RWPE2 (cell line): ENCODE results near the gene SHLD3.

Experiments used
- ATAC-seq: fragments of 200-7000 bp; cut with Tn5 transposase; 3 replicates; pipeline ENCODE4 v1.9.1; 2021; ENCODE audit warnings: low read depth
- DNase-seq: peaks from one replicate; pipeline ENCODE4 v3.0.0-alpha.2; 2020; ENCODE audit warnings: low spot score
- H3K27ac ChIP-seq: fragments of 450-650 bp; 2 replicates; pipeline ENCODE4 v1.5.1; 2017; ENCODE audit warnings: mild to moderate bottlenecking; ENCODE audit not compliant: poor library complexity, severe bottlenecking
- H3K27me3 ChIP-seq: fragments of 250-450 bp; sonication (Bioruptor Pico); 2 replicates; pipeline ENCODE4 v1.5.1; 2021; ENCODE audit warnings: mild to moderate bottlenecking, moderate library complexity; ENCODE audit not compliant: insufficient read depth, poor library complexity, severe bottlenecking
- H3K36me3 ChIP-seq: fragments of 250-450 bp; sonication (Bioruptor Pico); 2 replicates; pipeline ENCODE4 v1.5.1; 2020; ENCODE audit warnings: low read depth, mild to moderate bottlenecking, moderate library complexity
- H3K4me1 ChIP-seq: fragments of 250-450 bp; sonication (Bioruptor Pico); 2 replicates; pipeline ENCODE4 v1.5.1; 2021; ENCODE audit warnings: mild to moderate bottlenecking, moderate library complexity; ENCODE audit not compliant: insufficient read depth, poor library complexity, severe bottlenecking
- H3K4me3 ChIP-seq: fragments of 250-450 bp; sonication (Bioruptor Pico); 2 replicates; pipeline ENCODE4 v1.5.1; 2021; ENCODE audit warnings: mild to moderate bottlenecking, moderate library complexity; ENCODE audit not compliant: severe bottlenecking
- H3K9me3 ChIP-seq: fragments of 250-450 bp; sonication (Bioruptor Pico); 2 replicates; pipeline ENCODE4 v1.5.1; 2021; ENCODE audit warnings: mild to moderate bottlenecking, moderate library complexity; ENCODE audit not compliant: severe bottlenecking
- CTCF ChIP-seq: fragments of 450-650 bp; IDR thresholded peaks from one replicate; pipeline ENCODE4 v1.5.1; 2017; ENCODE audit warnings: mild to moderate bottlenecking, moderate library complexity; ENCODE audit not compliant: poor library complexity, severe bottlenecking

Gene SHLD3

GRCh38 chr5:65625743-65626142 is 916 bp downstream of the SHLD3 start:
- peak overlapping the region; percentile 69 for H3K4me3 ChIP-seq
- peaks cover 17% of the 10 kb centered on the region for H3K4me1 ChIP-seq
- H3K27ac ChIP-seq: peak overlapping the region; percentile 60
- no peak for TF ChIP-seq CTCF
- H3K27me3 ChIP-seq: no peaks in the 10 kb centered on the region
- no peaks in the 10 kb centered on the region for H3K9me3 ChIP-seq
- DNase-seq (no peak), ATAC-seq (no peak)
- peaks cover 25% of the 10 kb centered on the region for H3K36me3 ChIP-seq

- ATAC-seq: no peak
- no peak overlapping the region for H3K27ac ChIP-seq
- no peaks in the 10 kb centered on the region for H3K27me3 ChIP-seq
- peaks cover 40% of the 10 kb centered on the region for H3K36me3 ChIP-seq
- DNase-seq: no peak
- no peaks in the 10 kb centered on the region for H3K9me3 ChIP-seq
- no peak overlapping the region for H3K4me3 ChIP-seq
- TF ChIP-seq CTCF: no peak
- H3K4me1 ChIP-seq: peaks cover 3% of the 10 kb centered on the region
Measured at GRCh38 chr5:65630981-65631380, 6.2 kb downstream of the SHLD3 start.

- Histone ChIP-seq H3K27ac (no peak overlapping the region), H3K27me3 (no peaks in the 10 kb centered on the region), H3K9me3 (no peaks in the 10 kb centered on the region), H3K4me3 (no peak overlapping the region), H3K36me3 (peaks cover 60% of the 10 kb centered on the region), H3K4me1 (no peaks in the 10 kb centered on the region)
- DNase-seq (no peak), ATAC-seq (no peak)
- no peak for TF ChIP-seq CTCF
Measured at GRCh38 chr5:65640240-65640639, 15.4 kb downstream of the SHLD3 start.

GRCh38 chr5:65646938-65647337 is 22.1 kb downstream of the SHLD3 start:
- Histone ChIP-seq H3K4me3 (no peak overlapping the region), H3K27ac (no peak overlapping the region), H3K27me3 (no peaks in the 10 kb centered on the region), H3K36me3 (peaks cover 30% of the 10 kb centered on the region), H3K9me3 (no peaks in the 10 kb centered on the region), H3K4me1 (no peaks in the 10 kb centered on the region)
- no peak for TF ChIP-seq CTCF
- DNase-seq: no peak
- ATAC-seq: no peak

- H3K4me3 ChIP-seq: no peak overlapping the region
- no peak for ATAC-seq
- no peak for DNase-seq
- peaks cover 28% of the 10 kb centered on the region for H3K36me3 ChIP-seq
- H3K9me3 ChIP-seq: no peaks in the 10 kb centered on the region
- H3K4me1 ChIP-seq: no peaks in the 10 kb centered on the region
- no peaks in the 10 kb centered on the region for H3K27me3 ChIP-seq
- TF ChIP-seq CTCF: no peak
- H3K27ac ChIP-seq: no peak overlapping the region
Measured at GRCh38 chr5:65647941-65648340, 23.1 kb downstream of the SHLD3 start.
